Memory B cell (primary cell): ENCODE measurements around the gene FBXO21.
A peak's percentile ranks its signal among the peaks of the same experiment; 100 is the strongest.
"Not testable (repeated sequence)": the region's sequence is repeated elsewhere in the genome, so short reads cannot be mapped to it uniquely, and the experiment has no call there.

ENCODE experiments used
- ATAC-seq: fragments of 150-1000 bp; cut with Tn5 transposase; 2 replicates; pipeline ENCODE4 v1.10.0; 2021; ENCODE audit warnings: low read depth, mild to moderate bottlenecking, moderate library complexity
- DNase-seq, 2 donors: peaks; one replicate each; pipeline ENCODE4 v3.0.0; 2022; ENCODE audit warnings: low spot score in 2 of 2
- H3K27ac Mint-ChIP-seq: one replicate; pipeline ENCODE4 v1.8.0; 2022; ENCODE audit warnings: mild to moderate bottlenecking, moderate library complexity, mixed read lengths
- H3K27me3 Mint-ChIP-seq: one replicate; pipeline ENCODE4 v1.8.0; 2022; ENCODE audit warnings: mixed read lengths
- H3K36me3 Mint-ChIP-seq: one replicate; pipeline ENCODE4 v1.8.0; 2022; ENCODE audit warnings: mild to moderate bottlenecking, mixed read lengths
- H3K4me1 Mint-ChIP-seq: one replicate; pipeline ENCODE4 v1.8.0; 2022; ENCODE audit warnings: mixed read lengths
- H3K4me3 Mint-ChIP-seq: one replicate; pipeline ENCODE4 v1.8.0; 2022; ENCODE audit warnings: mild to moderate bottlenecking, moderate library complexity, mixed read lengths
- H3K9me3 Mint-ChIP-seq: one replicate; pipeline ENCODE4 v1.8.0; 2022; ENCODE audit warnings: mixed read lengths

Gene FBXO21, protein sequence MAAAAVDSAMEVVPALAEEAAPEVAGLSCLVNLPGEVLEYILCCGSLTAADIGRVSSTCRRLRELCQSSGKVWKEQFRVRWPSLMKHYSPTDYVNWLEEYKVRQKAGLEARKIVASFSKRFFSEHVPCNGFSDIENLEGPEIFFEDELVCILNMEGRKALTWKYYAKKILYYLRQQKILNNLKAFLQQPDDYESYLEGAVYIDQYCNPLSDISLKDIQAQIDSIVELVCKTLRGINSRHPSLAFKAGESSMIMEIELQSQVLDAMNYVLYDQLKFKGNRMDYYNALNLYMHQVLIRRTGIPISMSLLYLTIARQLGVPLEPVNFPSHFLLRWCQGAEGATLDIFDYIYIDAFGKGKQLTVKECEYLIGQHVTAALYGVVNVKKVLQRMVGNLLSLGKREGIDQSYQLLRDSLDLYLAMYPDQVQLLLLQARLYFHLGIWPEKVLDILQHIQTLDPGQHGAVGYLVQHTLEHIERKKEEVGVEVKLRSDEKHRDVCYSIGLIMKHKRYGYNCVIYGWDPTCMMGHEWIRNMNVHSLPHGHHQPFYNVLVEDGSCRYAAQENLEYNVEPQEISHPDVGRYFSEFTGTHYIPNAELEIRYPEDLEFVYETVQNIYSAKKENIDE

DNA sequence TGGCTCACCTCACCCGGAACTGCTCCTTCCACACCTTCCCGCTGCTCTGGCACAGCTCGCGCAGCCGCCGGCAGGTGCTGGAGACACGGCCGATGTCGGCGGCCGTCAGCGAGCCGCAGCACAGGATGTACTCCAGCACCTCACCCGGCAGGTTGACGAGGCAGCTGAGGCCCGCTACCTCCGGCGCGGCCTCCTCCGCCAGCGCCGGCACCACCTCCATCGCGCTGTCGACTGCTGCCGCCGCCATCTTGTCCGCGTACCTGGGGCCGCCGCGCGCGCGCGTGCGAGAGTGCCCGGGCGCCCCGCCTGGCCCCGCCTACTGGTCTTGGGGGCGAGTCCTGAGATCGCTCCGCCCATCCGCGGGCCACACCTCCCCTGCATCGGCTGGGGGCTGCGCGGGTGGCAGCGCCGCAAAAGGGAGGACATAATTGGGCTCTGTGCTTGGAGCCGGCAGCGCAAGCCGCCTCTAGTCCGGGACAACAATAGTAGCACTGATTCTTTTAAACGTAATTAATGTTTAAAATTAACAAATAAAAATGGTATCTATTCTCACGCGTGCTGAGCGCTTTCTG, at the start of gene FBXO21:
Gene FBXO21 (minus strand): TSS at position 261 of the 572 bp plus-strand sequence. CDS start 14 bp downstream, at position 247.
- H3K9me3 Mint-ChIP-seq: peaks cover 2% of the 10 kb centered on the region
- peak within 1 kb of the TSS; percentile 93 for H3K4me3 Mint-ChIP-seq
- peak; percentile 97 to 98 for DNase-seq
- peaks cover 2% of the 10 kb centered on the region for H3K27me3 Mint-ChIP-seq
- ATAC-seq: peak; percentile 86
- H3K4me1 Mint-ChIP-seq: peaks cover 15% of the 10 kb centered on the region
- peak within 1 kb of the TSS; percentile 90 for H3K27ac Mint-ChIP-seq
- peaks cover 7% of the 10 kb centered on the region for H3K36me3 Mint-ChIP-seq

DNA sequence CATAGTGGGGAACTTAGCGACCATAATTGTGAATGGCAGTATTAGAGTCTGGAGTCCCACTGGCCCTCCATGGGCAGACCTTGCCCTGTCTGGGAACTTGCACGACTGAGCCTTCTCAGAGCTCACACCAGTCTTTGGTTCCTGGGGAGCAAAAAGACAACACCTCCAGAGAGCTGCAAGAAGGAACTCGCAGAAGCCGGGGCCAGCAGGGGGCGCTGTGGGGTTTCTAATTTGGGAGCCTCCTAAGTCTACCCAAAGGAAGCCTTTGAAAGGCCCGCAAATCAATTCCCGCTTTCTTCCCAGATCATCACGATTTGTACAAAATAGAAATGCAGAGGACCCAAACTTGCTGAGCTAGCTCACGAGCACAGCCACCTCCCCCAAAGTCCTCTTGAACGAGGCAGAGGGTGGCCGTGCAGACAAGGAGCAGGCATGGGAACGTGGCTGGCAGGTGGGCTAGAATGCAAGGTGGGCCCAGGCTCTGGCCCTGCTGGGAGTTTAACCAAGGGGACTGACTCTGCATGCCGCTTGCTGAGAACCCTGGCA, 46.3 kb upstream of the FBXO21 start:
- Mint-ChIP-seq H3K27me3 (peaks cover 10% of the 10 kb centered on the region), H3K4me3 (no peak overlapping the region), H3K9me3 (no peaks in the 10 kb centered on the region), H3K27ac (no peak overlapping the region), H3K4me1 (no peaks in the 10 kb centered on the region), H3K36me3 (no peaks in the 10 kb centered on the region)
- DNase-seq (peak; percentile 11 to 40), ATAC-seq (no peak)

DNA sequence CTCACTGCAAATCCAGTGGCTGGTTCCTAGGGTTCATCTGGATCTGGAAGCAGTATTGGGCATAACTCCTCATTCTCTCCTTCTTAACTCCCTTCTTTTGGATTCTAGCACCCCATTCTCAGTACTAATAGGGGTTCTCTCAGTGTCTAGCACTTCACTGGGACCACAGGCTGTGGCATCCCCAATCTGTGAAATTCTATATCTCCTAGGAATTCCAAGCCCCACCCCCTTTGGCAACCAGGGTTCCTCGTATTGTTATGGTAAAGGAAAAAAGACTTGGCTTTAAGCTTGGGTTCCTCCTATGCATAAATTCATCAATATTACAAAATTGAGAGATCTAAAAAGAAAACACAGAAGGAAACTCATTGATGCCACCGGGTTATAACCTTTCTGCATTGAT, 45.0 kb upstream of the FBXO21 start:
- Mint-ChIP-seq H3K27me3 (peaks cover 14% of the 10 kb centered on the region), H3K4me1 (no peaks in the 10 kb centered on the region), H3K36me3 (no peaks in the 10 kb centered on the region), H3K9me3 (no peaks in the 10 kb centered on the region), H3K27ac (no peak overlapping the region), H3K4me3 (no peak overlapping the region)
- ATAC-seq (no peak), DNase-seq (no peak)

DNA sequence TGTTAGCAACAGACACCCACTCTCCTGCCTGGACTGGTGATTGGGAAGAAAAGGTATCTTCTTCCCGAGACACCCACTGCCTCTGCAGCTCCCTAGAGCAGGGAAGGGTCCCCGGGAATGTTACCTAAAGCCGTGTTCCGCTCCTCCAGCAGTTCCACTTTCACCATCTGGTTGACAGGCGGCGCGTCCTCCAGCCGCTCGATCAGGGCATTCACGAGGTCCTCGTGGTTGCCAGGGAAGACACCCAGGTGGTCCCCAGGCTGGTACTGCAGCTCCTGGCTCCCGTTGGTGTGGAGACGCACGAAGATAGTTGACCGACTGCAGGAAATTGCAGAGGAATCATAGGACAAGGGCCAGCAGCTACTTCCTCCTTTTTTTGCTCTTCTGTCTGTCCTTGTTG, 44.2 kb upstream of the FBXO21 start:
- no peak overlapping the region for H3K27ac Mint-ChIP-seq
- DNase-seq (no peak), ATAC-seq (no peak)
- peaks cover 14% of the 10 kb centered on the region for H3K27me3 Mint-ChIP-seq
- H3K4me3 Mint-ChIP-seq: no peak overlapping the region
- no peaks in the 10 kb centered on the region for H3K9me3 Mint-ChIP-seq
- H3K4me1 Mint-ChIP-seq: no peaks in the 10 kb centered on the region
- no peaks in the 10 kb centered on the region for H3K36me3 Mint-ChIP-seq

DNA sequence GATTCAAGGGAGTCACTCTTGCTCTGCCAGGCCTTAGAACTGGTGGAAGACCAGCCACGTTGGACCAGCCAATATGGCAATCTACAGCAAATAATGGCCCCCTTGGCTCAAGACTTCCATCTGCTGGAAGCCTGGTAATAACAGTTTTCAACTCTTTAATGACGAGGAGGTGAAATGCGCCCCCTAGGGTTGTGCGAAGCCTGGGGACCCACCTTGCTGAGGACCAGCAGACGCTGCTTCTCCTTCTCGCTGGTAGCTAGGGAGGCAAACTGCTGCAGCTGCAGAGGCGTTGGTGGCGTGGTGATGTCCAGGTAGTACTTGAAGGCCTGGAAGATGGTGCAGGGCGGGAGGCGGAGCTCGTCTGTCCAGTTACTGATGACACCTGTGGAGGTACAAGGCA, 41.5 kb upstream of the FBXO21 start:
- Mint-ChIP-seq H3K27me3 (peaks cover 19% of the 10 kb centered on the region), H3K27ac (no peak overlapping the region), H3K36me3 (no peaks in the 10 kb centered on the region), H3K4me1 (no peaks in the 10 kb centered on the region), H3K4me3 (no peak overlapping the region), H3K9me3 (no peaks in the 10 kb centered on the region)
- no peak for DNase-seq
- no peak for ATAC-seq

DNA sequence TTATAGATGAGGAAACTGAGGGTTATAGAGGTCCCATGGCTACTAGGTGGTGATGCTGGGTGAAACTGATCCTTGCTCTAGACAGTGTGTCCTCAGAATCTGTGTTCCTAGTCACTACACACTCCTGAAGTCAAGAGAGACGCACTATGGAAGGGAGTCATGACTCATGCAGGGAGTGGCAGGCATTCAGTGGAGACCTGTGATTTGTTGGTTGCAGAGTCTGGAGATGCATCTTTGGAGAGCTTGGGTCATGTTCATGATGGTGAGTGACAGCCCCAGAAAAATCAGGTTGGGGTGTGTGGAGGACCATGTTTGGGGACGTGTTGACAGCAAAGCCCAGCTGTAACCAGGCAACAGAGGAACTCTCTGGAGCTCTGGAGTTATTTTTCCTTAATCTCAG, 38.0 kb upstream of the FBXO21 start:
- no peak overlapping the region for H3K27ac Mint-ChIP-seq
- H3K9me3 Mint-ChIP-seq: no peaks in the 10 kb centered on the region
- H3K4me1 Mint-ChIP-seq: no peaks in the 10 kb centered on the region
- DNase-seq: no peak
- H3K36me3 Mint-ChIP-seq: no peaks in the 10 kb centered on the region
- no peak overlapping the region for H3K4me3 Mint-ChIP-seq
- peaks cover 14% of the 10 kb centered on the region for H3K27me3 Mint-ChIP-seq
- ATAC-seq: no peak

DNA sequence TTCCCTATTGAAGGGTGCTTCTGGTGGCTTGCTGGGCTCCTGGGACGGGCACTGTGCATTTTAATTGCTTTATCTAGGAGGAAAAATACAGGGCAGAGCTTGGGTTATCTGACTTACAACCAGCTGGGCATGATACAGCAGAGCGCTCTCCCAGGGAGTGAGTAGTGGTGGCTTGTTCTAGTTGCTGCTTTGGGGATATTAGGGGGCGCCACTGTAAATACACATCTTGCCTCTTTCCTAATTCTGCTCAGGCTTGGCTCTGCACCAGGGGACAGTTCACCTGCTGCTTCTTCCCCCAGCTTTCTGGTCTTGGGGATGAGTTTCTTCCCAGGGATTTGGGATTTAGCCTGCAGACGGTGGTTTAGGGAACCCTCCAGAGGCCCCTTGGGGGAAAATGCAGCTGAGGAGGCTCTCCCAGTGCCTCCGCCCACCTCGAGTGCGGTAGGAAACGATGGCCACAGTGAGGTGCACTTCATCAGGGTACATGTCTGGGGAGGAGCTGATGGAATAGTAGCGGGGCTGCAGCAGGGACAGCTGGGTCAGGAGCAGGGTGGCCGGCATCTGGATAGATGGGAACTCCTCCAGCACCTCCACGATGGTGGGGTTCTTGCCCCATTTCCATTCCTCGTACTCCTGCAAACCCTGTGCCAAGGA, 36.9 kb upstream of the FBXO21 start:
- no peaks in the 10 kb centered on the region for H3K4me1 Mint-ChIP-seq
- H3K9me3 Mint-ChIP-seq: no peaks in the 10 kb centered on the region
- no peak for ATAC-seq

DNA sequence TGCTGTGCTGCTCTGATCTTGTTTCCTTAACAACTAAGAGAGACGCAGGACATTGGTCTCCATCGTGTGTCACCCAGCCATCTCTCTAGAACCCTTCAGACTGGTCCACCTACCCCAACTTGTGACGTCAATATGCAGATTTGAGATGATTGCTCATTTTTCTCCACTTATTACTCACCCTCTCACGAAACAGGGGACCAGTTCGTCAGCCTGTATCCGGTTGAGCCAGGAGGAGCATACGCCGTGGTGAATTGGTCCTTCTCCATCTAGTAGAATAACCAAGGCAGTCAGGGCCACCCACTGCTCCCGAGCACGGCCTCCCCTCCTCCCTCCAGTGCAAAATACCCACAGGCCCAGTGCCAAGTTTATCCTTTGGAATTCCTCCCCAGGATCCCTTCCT, 36.2 kb upstream of the FBXO21 start:
- Mint-ChIP-seq H3K4me1 (no peaks in the 10 kb centered on the region), H3K36me3 (no peaks in the 10 kb centered on the region), H3K27me3 (peaks cover 12% of the 10 kb centered on the region), H3K27ac (no peak overlapping the region), H3K4me3 (no peak overlapping the region), H3K9me3 (no peaks in the 10 kb centered on the region)
- DNase-seq (no peak), ATAC-seq (no peak)

More for the DNA sequence above, 36.9 kb upstream of the FBXO21 start:
- no peak overlapping the region for H3K4me3 Mint-ChIP-seq
- no peak for DNase-seq
- no peaks in the 10 kb centered on the region for H3K36me3 Mint-ChIP-seq
- no peak overlapping the region for H3K27ac Mint-ChIP-seq
- peaks cover 12% of the 10 kb centered on the region for H3K27me3 Mint-ChIP-seq

DNA sequence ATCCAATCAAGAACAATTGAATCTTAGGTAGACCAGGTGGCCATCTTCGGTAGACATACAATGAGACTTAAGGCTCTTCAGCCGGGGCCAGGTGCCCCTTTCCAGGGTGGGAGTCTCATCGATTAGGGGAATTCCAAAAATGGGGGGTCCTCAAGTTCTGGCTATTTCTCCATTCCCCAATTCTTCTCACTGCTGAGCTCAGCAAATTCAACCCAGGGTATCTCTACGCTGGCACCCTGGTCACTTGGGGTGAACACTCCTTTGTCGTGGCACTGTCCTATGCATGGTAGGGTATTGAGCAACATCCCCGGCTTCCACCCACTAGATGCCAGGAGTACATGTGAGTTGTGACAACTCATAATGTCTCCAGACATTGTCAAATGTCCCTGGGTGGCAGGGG, 34.9 kb upstream of the FBXO21 start:
- Mint-ChIP-seq H3K27me3 (peaks cover 9% of the 10 kb centered on the region), H3K36me3 (no peaks in the 10 kb centered on the region), H3K4me1 (no peaks in the 10 kb centered on the region), H3K27ac (no peak overlapping the region), H3K9me3 (no peaks in the 10 kb centered on the region), H3K4me3 (no peak overlapping the region)
- no peak for DNase-seq
- ATAC-seq: no peak

DNA sequence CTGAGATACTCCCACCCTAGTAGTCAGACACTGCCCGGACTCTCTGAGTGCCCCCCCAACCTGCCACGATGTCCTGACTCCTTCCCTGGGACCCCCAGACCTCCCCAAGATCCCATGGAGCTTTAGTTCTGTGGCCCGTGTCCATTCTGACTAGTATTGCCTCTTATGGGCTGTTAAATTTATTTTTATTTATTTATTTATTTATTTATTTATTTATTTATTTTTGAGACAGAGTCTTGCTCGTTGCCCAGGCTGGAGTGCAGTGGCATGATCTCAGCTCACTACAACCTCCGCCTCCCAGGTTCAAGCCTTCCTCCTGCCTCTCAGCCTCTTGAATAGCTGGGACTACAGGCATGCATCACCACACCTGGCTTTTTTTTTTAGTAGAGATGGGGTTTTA, 30.7 kb upstream of the FBXO21 start:
- not testable (repeated sequence) for H3K36me3 Mint-ChIP-seq, H3K27ac Mint-ChIP-seq, DNase-seq, H3K4me3 Mint-ChIP-seq, H3K27me3 Mint-ChIP-seq, ATAC-seq, H3K4me1 Mint-ChIP-seq, H3K9me3 Mint-ChIP-seq

DNA sequence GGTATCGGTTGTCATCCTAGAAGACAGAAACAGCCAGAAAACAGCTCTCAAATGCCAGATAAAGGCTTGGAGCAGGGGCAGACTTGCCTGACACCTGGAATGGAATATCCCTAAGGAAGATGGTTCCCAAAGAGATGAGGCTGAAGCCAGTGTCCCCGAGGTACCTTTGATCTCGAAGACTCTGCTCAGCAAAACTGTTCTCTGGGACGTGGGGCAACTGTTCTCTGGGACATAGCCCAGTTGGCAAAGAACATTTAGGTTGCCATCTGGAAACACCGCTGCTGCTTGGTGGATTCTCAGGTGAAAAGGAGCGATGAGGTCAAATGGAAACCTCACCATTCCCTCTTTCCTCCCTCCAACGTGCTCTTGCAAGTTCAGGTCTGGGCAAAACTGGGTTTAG, 27.9 kb upstream of the FBXO21 start:
- Mint-ChIP-seq H3K27me3 (peaks cover 13% of the 10 kb centered on the region), H3K4me3 (no peak overlapping the region), H3K27ac (no peak overlapping the region), H3K9me3 (no peaks in the 10 kb centered on the region), H3K4me1 (no peaks in the 10 kb centered on the region), H3K36me3 (no peaks in the 10 kb centered on the region)
- DNase-seq: no peak
- no peak for ATAC-seq

DNA sequence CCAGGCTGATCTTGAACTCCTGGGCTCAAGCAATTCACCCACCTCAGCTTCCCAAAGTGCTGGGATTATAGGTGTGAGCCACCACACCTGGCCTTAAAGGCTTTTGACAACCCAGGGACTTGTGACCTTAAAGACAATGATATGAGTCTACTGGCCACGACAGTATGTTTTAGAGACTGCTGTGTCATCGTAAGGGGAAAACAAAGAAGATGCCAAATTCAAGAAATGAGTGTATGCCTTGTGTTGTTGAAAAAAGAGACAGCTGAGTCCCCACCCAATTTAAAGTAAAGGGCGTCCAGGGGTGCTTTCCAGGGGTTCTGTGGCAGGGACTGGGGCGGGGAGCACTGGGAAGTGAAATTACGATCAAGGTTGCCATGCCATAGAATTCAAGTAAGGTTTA, 26.4 kb upstream of the FBXO21 start:
- ATAC-seq: no peak
- Mint-ChIP-seq H3K4me1 (no peaks in the 10 kb centered on the region), H3K36me3 (no peaks in the 10 kb centered on the region), H3K27me3 (peaks cover 13% of the 10 kb centered on the region), H3K9me3 (no peaks in the 10 kb centered on the region), H3K27ac (no peak overlapping the region), H3K4me3 (no peak overlapping the region)
- no peak for DNase-seq

DNA sequence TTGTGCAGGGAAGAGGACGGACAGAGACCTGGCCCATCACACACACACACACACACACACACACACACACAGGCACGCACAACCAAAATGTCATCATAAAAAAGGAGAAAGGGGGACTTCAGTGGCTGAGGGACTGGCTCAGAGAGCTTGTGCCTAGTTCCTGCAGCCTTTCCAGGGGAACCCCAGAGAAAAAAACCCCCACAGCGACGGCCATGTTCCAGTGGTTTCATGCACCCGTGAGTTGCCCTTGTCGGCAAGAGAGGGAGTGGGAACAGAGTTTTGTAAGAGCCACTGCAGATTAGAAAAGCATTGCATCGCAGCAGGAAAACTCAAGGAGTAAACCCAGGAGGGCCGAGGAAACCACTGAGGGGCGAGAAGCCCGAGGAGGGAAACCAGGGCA, 24.5 kb upstream of the FBXO21 start:
- H3K4me1 Mint-ChIP-seq: no peaks in the 10 kb centered on the region
- no peaks in the 10 kb centered on the region for H3K36me3 Mint-ChIP-seq
- no peak overlapping the region for H3K27ac Mint-ChIP-seq
- ATAC-seq: peak; percentile 58
- peaks cover 14% of the 10 kb centered on the region for H3K27me3 Mint-ChIP-seq
- DNase-seq: no peak
- H3K9me3 Mint-ChIP-seq: no peaks in the 10 kb centered on the region
- H3K4me3 Mint-ChIP-seq: no peak overlapping the region

DNA sequence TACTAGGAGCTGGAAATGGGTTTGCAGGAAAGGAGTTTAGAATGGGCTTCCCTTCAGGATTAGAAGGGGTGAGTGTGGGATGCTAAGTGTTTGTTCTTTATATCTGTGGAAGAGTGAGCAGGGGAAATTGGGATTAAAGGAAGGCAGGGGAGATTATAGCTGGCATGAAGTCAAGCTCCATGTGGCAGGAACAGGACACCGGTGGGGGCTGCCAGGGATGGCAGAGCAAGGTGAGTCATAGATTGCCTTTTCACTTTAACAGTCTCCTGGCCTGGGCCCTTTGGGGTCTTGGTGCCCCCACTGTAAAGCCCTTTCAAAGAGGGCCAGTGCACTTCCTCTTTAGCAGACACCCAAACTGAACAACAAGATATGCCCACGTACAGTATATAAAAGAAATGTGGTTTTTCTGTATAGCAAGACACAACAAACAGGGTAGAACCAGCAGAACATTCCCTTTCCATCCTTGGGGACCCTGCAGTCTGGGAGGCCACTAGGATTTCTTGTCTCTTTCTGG, 23.1 kb upstream of the FBXO21 start:
- Mint-ChIP-seq H3K9me3 (no peaks in the 10 kb centered on the region), H3K27me3 (peaks cover 10% of the 10 kb centered on the region), H3K27ac (no peak overlapping the region), H3K4me1 (no peaks in the 10 kb centered on the region), H3K4me3 (no peak overlapping the region), H3K36me3 (no peaks in the 10 kb centered on the region)
- no peak for DNase-seq
- ATAC-seq: no peak
